ENCODE measurements around the gene BCL2L12.

BCL2L12 gene

DNA sequence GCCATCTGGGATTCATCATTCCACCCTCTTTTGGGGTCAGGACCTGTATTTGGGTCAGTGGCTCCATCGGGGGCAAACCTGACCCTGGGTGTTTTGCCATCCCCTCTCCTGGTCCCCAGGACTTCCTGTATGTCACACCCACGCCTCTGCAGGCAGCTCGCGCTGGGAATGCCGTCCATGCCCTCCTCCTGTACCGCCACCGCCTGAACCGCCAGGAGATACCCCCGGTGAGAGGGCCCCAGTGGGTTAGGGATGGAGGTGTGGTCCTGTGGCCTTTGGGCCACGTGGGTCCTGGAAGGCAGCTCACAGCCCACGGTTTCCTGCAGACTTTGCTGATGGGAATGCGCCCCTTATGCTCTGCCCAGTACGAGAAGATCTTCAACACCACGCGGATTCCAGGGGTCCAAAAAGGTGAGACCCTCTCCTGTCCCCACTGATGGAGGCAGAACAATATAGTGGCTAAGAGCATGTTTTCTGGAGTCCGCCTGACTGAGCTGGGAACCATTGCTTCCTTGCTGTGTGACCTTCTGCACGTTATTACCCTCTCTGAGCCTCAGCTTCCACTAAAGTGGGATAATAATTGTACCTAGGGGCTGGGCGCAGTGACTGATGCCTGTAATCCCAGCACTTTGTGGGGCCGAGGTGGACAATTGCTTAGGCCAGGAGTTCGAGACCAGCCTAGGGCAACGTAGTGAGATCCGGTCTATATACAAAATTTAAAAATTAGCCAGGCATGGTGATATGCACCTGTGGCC is 39.3 kb downstream of the BCL2L12 start:
- no peak overlapping the region for H3K4me2 ChIP-seq (ENCODE audit: low read depth, low read length)
- H3K27ac ChIP-seq (ENCODE audit: low read length): no peak overlapping the region
- DNase-seq: no peak
- H3K9me2 ChIP-seq (replicated peaks; ENCODE audit: insufficient read depth, low read length): no peaks in the 10 kb centered on the region
- TF ChIP-seq EZH2phosphoT487 (IDR thresholded peaks at IDR 0.05; ENCODE audit: low read length) (no peak), EZH2 (optimal IDR thresholded peaks at IDR 0.05; ENCODE audit: low read depth, low read length) (no peak)
- TF ChIP-seq, protein P1, sequence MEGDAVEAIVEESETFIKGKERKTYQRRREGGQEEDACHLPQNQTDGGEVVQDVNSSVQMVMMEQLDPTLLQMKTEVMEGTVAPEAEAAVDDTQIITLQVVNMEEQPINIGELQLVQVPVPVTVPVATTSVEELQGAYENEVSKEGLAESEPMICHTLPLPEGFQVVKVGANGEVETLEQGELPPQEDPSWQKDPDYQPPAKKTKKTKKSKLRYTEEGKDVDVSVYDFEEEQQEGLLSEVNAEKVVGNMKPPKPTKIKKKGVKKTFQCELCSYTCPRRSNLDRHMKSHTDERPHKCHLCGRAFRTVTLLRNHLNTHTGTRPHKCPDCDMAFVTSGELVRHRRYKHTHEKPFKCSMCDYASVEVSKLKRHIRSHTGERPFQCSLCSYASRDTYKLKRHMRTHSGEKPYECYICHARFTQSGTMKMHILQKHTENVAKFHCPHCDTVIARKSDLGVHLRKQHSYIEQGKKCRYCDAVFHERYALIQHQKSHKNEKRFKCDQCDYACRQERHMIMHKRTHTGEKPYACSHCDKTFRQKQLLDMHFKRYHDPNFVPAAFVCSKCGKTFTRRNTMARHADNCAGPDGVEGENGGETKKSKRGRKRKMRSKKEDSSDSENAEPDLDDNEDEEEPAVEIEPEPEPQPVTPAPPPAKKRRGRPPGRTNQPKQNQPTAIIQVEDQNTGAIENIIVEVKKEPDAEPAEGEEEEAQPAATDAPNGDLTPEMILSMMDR (IDR thresholded peaks at IDR 0.05; ENCODE audit: low read length): no peak
- H3K9ac ChIP-seq (ENCODE audit: low read length): no peak overlapping the region
- no peaks in the 10 kb centered on the region for H3K79me2 ChIP-seq (ENCODE audit: low read length)
- H3K36me3 ChIP-seq (replicated peaks; ENCODE audit: insufficient read depth, low read length): no peaks in the 10 kb centered on the region
- H3K4me1 ChIP-seq (ENCODE audit: low read length): no peaks in the 10 kb centered on the region
- H3F3A ChIP-seq (ENCODE audit: insufficient read depth, low read length): no peaks in the 10 kb centered on the region
- H3K4me3 ChIP-seq (ENCODE audit: low read length): no peak overlapping the region
- peaks cover 70% of the 10 kb centered on the region for H3K27me3 ChIP-seq (replicated peaks; ENCODE audit: insufficient read depth, low read length)
- H4K20me1 ChIP-seq (ENCODE audit: insufficient read depth, low read length): no peaks in the 10 kb centered on the region
- no peak overlapping the region for H2AFZ ChIP-seq (ENCODE audit: low read length)
- no peaks in the 10 kb centered on the region for H3K9me3 ChIP-seq (replicated peaks; ENCODE audit: insufficient read depth, low read length)

DNA sequence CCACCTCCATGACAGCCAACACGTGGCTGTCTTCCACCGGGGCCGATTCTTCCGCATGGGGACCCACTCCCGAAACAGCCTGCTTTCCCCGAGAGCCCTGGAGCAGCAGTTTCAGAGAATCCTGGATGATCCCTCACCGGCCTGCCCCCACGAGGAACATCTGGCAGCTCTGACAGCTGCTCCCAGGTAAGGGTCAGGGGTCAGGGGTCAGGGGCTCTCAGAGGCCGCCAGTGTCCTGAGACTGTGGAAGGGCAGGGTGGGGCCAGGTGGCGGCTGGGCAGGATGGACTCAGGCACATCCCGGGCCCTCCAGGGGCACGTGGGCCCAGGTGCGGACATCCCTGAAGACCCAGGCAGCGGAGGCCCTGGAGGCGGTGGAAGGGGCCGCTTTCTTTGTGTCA is 40.2 kb downstream of the BCL2L12 start:
- H4K20me1 ChIP-seq (ENCODE audit: insufficient read depth, low read length): no peaks in the 10 kb centered on the region
- H3K9me3 ChIP-seq (replicated peaks; ENCODE audit: insufficient read depth, low read length): no peaks in the 10 kb centered on the region
- H3K79me2 ChIP-seq (ENCODE audit: low read length): no peaks in the 10 kb centered on the region
- H3K36me3 ChIP-seq (replicated peaks; ENCODE audit: insufficient read depth, low read length): no peaks in the 10 kb centered on the region
- no peak overlapping the region for H3K4me2 ChIP-seq (ENCODE audit: low read depth, low read length)
- peaks cover 70% of the 10 kb centered on the region for H3K27me3 ChIP-seq (replicated peaks; ENCODE audit: insufficient read depth, low read length)
- no peaks in the 10 kb centered on the region for H3K4me1 ChIP-seq (ENCODE audit: low read length)
- H3K9ac ChIP-seq (ENCODE audit: low read length): no peak overlapping the region
- H3K9me2 ChIP-seq (replicated peaks; ENCODE audit: insufficient read depth, low read length): no peaks in the 10 kb centered on the region
- H3F3A ChIP-seq (ENCODE audit: insufficient read depth, low read length): no peaks in the 10 kb centered on the region
- TF ChIP-seq EZH2 (optimal IDR thresholded peaks at IDR 0.05; ENCODE audit: low read depth, low read length) (no peak), EZH2phosphoT487 (IDR thresholded peaks at IDR 0.05; ENCODE audit: low read length) (no peak)
- TF ChIP-seq, protein P1 (IDR thresholded peaks at IDR 0.05; ENCODE audit: low read length): no peak
- no peak overlapping the region for H2AFZ ChIP-seq (ENCODE audit: low read length)
- DNase-seq: no peak
- no peak overlapping the region for H3K4me3 ChIP-seq (ENCODE audit: low read length)
- H3K27ac ChIP-seq (ENCODE audit: low read length): no peak overlapping the region

DNA sequence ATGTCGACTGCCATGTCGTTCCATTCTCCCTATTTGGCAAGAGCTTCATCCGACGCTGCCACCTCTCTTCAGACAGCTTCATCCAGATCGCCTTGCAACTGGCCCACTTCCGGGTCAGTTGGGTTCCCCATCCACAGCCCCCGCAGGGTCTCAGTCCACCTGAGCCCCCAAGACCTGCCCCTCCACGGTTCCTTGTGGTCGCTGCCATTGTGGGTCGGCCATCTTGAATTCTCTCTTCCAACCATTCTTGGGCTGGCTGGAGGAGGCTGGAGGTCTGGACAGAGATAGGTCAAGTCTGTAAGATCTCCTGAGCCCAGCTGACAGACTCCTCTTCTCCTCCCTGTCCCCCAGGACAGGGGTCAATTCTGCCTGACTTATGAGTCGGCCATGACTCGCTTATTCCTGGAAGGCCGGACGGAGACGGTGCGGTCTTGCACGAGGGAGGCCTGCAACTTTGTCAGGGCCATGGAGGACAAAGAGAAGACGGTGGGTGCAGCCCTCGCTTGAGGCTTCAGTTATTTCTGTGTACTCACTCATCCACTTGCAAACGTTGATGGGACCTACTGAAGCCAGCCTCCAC is 44.7 kb downstream of the BCL2L12 start:
- H3F3A ChIP-seq (ENCODE audit: insufficient read depth, low read length): no peaks in the 10 kb centered on the region
- H3K4me1 ChIP-seq (ENCODE audit: low read length): no peaks in the 10 kb centered on the region
- H3K27ac ChIP-seq (ENCODE audit: low read length): no peak overlapping the region
- no peaks in the 10 kb centered on the region for H3K36me3 ChIP-seq (replicated peaks; ENCODE audit: insufficient read depth, low read length)
- no peak overlapping the region for H3K4me2 ChIP-seq (ENCODE audit: low read depth, low read length)
- no peaks in the 10 kb centered on the region for H3K79me2 ChIP-seq (ENCODE audit: low read length)
- no peaks in the 10 kb centered on the region for H3K9me2 ChIP-seq (replicated peaks; ENCODE audit: insufficient read depth, low read length)
- no peaks in the 10 kb centered on the region for H3K9me3 ChIP-seq (replicated peaks; ENCODE audit: insufficient read depth, low read length)
- no peak overlapping the region for H2AFZ ChIP-seq (ENCODE audit: low read length)
- no peak overlapping the region for H3K4me3 ChIP-seq (ENCODE audit: low read length)
- TF ChIP-seq EZH2phosphoT487 (IDR thresholded peaks at IDR 0.05; ENCODE audit: low read length): no peak
- TF ChIP-seq EZH2 (optimal IDR thresholded peaks at IDR 0.05; ENCODE audit: low read depth, low read length): no peak
- TF ChIP-seq, protein P1 (IDR thresholded peaks at IDR 0.05; ENCODE audit: low read length): no peak
- no peak for DNase-seq
- H3K9ac ChIP-seq (ENCODE audit: low read length): no peak overlapping the region
- H4K20me1 ChIP-seq (ENCODE audit: insufficient read depth, low read length): no peaks in the 10 kb centered on the region
- H3K27me3 ChIP-seq (replicated peaks; ENCODE audit: insufficient read depth, low read length): peaks cover 52% of the 10 kb centered on the region

Data from MM.1S (cell line).